Frontal cortex (tissue), 4 donors: ENCODE measurements around the gene ZNF132. TPM values are rescaled to one million over a fixed set of nuclear protein-coding genes. Genes with fewer than 3 reads are reported as not detected.
A peak's percentile ranks its signal among the peaks of the same experiment; 100 is the strongest.
"Not testable (repeated sequence)": the region's sequence is repeated elsewhere in the genome, so short reads cannot be mapped to it uniquely, and the experiment has no call there.

Source experiments
- DNase-seq, 2 donors: peaks; one replicate each; pipeline ENCODE4 v3.0.0; 2012; ENCODE audit warnings: low spot score in 2 of 2
- FAIRE-seq: peaks from 2 replicates; lab custom pipeline; 2012; peaks lifted over from hg19 to GRCh38; lab: Jason Lieb, UNC
- total RNA-seq: library from RNA; depleted of rRNA; stranded (reverse); fragments of >200 nt; gene quantifications from one replicate; pipeline ENCODE4 v1.2.3, GENCODE V29; 2014
- donor health status: control.
- donor health status: control.
- donor health status: control.

The ZNF132 gene
- 15.9 TPM for total RNA-seq

- FAIRE-seq (peak; percentile 99), DNase-seq (peak; percentile 93 to 99)
Measured at GRCh38 chr19:58439576-58440554, at the start of gene ZNF132. Gene ZNF132 (minus strand): TSS chr19:58440153. CDS start chr19:58439821, 332 bp downstream.

GRCh38 chr19:58484349-58484748 lies 44.4 kb upstream of the ZNF132 start:
- DNase-seq, FAIRE-seq: not testable (repeated sequence)

GRCh38 chr19:58483776-58484175 lies 43.8 kb upstream of the ZNF132 start:
- DNase-seq (no peak), FAIRE-seq (no peak)

- no peak for FAIRE-seq
- no peak for DNase-seq
Measured at GRCh38 chr19:58482372-58482771, 42.4 kb upstream of the ZNF132 start.

GRCh38 chr19:58480831-58481230 lies 40.9 kb upstream of the ZNF132 start:
- FAIRE-seq (no peak), DNase-seq (no peak)

DNA sequence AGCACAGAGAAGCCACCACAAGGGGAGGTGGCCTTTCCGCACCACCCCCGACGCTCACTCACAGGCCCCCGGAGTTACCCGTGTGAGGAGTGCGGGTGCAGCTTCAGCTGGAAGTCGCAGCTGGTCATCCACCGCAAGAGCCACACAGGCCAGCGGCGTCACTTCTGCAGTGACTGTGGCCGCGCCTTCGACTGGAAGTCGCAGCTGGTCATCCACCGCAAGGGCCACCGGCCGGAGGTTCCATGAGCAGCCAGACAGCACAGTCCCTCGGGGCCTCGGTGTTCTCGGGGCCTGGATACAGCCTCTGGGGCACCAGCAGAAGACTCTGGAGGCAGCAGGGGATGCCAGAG lies 40.5 kb upstream of the ZNF132 start:
- DNase-seq (no peak), FAIRE-seq (no peak)

GRCh38 chr19:58479736-58480480 lies 40.0 kb upstream of the ZNF132 start:
- no peak for DNase-seq
- no peak for FAIRE-seq

DNA sequence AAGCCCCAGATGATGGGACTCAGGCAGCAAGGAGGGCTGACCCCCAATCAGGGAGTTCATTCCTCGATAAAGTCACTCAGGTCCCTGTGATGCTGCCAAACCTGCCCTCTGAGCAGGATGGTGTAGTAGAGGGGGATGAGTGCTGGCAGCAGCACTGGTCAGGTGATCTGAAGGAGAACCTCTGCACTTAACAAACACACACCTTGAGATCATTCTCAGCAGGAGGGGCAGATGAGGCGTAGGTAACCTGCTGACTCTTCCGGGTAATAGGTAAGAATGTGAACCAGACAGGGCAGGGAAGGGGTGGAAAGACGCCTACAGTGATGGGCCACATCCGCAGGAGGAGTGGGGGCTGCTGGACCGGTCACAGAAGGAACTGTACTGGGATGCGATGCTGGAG lies 39.4 kb upstream of the ZNF132 start:
- FAIRE-seq: no peak

GRCh38 chr19:58477871-58478270 lies 37.9 kb upstream of the ZNF132 start:
- FAIRE-seq (no peak), DNase-seq (no peak)

More for the DNA sequence above, 39.4 kb upstream of the ZNF132 start:
- no peak for DNase-seq

DNA sequence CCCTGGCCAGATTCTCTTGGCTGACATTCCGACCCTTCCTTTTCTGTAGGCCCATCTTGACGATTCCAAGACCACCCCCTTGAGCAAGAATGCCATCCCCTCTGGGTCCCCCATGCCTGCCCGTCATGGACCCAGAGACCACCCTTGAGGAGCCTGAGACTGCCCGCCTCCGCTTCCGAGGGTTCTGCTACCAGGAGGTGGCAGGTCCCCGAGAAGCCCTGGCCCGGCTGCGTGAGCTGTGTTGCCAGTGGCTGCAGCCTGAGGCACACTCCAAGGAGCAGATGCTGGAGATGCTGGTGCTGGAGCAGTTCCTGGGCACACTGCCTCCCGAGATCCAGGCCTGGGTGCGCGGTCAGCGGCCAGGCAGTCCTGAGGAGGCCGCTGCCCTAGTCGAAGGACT lies 37.2 kb upstream of the ZNF132 start:
- DNase-seq: no peak
- no peak for FAIRE-seq

DNA sequence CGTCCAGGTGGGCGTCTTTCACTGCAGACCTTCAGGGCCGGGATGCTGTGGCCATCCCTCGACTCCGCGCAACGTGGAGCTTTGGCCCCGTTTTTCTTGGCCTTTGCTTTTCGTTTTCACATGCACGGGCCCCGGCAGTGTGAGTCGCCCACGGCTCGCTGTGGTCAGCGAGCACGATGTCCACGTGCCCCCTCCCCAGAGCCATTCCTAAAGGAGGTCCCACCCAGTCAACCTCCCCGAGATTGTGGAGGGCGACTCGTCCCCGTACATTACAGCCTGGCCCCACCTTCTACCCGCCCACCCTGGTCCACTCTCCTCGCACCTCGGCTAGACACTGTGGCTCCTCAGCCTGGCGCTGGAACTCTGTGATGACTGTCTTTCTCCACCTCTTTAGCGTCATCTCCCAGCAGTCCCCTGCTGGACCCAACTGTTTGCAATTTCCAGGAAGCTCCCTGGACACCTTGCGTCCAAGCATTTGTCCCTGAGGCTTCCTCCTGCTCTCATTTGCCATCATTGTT lies 36.6 kb upstream of the ZNF132 start:
- DNase-seq (peak in 1 of 2 donors; percentile 52), FAIRE-seq (no peak)

- FAIRE-seq: no peak
- peak; percentile 97 to 98 for DNase-seq
Measured at GRCh38 chr19:58475714-58476497, 36.0 kb upstream of the ZNF132 start, which contains the start of gene ZNF446. Gene ZNF446 (plus strand): TSS chr19:58476352. CDS start chr19:58477219, 867 bp downstream.

GRCh38 chr19:58474997-58475713 lies 35.2 kb upstream of the ZNF132 start:
- no peak for FAIRE-seq
- no peak for DNase-seq

GRCh38 chr19:58474291-58474996 lies 34.5 kb upstream of the ZNF132 start:
- DNase-seq (no peak), FAIRE-seq (no peak)

GRCh38 chr19:58473775-58474174 lies 33.8 kb upstream of the ZNF132 start:
- FAIRE-seq (no peak), DNase-seq (no peak)

- FAIRE-seq (no peak), DNase-seq (no peak)
Measured at GRCh38 chr19:58471736-58472135, 31.8 kb upstream of the ZNF132 start.

- not testable (repeated sequence) for FAIRE-seq
Measured at GRCh38 chr19:58470837-58471543, 31.0 kb upstream of the ZNF132 start.

More at GRCh38 chr19:58470837-58471543, 31.0 kb upstream of the ZNF132 start:
- not testable (repeated sequence) for DNase-seq
